ENCODE results near the gene CEP43. TPM values are rescaled to one million over a fixed set of nuclear protein-coding genes. Genes with fewer than 3 reads are reported as not detected.

Gene CEP43
- total and polyA plus RNA-seq, 10 of the 15 experiments (the other 5 are each of a cell fraction or from before 2014, with no cell fraction given) = 7.7 to 49.9 (median 24.6) TPM

- H3K9me3 ChIP-seq (replicated peaks; ENCODE audit: control insufficient read depth, insufficient read depth, low read length) = no peaks in the 10 kb centered on the region
- ATAC-seq (no peak), FAIRE-seq (no peak), DNase-seq (ENCODE audit: low read depth, low spot score) (no peak)
- H3K79me2 ChIP-seq (ENCODE audit: control insufficient read depth, insufficient read depth, low read length) = peaks cover 42% of the 10 kb centered on the region
- TF ChIP-seq NFXL1 (IDR thresholded peaks at IDR 0.05; ENCODE audit: borderline replicate concordance) = no peak
- no peak for TF ChIP-seq YBX1 (IDR thresholded peaks at IDR 0.05)
- peak; percentile 70; the same call in 1 of the 2 replicates for TF ChIP-seq YY1 (IDR thresholded peaks at IDR 0.05; ENCODE audit: low read depth, low read length)
- no peak for TF ChIP-seq EP300 (IDR thresholded peaks at IDR 0.05; ENCODE audit: borderline replicate concordance in 1 of 2, control insufficient read depth in 1 of 2, low read depth in 2 of 2, low read length in 2 of 2)
- TF ChIP-seq E2F4 (IDR thresholded peaks at IDR 0.05; ENCODE audit: low read depth, low read length) = no peak
- peak overlapping the region; percentile 74 for H3K9ac ChIP-seq (ENCODE audit: control insufficient read depth, insufficient read depth, low read length)
- BruUV-seq (replicated peaks) = no TSS peak
- H3K27me3 ChIP-seq (replicated peaks in 1 of 2; ENCODE audit: control insufficient read depth in 2 of 2, insufficient read depth in 2 of 2, low read length in 1 of 2) = no peaks in the 10 kb centered on the region
- in situ Hi-C loops (cut with MboI) = no loop called here
- H3K4me1 ChIP-seq (ENCODE audit: control insufficient read depth, insufficient read depth, low read length) = peaks cover 38% of the 10 kb centered on the region
- H3K4me2 ChIP-seq (ENCODE audit: control insufficient read depth, insufficient read depth) = peak overlapping the region; percentile 79
- H3K27ac ChIP-seq (ENCODE audit: control insufficient read depth, insufficient read depth) = peak overlapping the region; percentile 94
- H4K20me1 ChIP-seq (ENCODE audit: control insufficient read depth, insufficient read depth) = no peaks in the 10 kb centered on the region
- 29% methylated on average over 5 of the region's 5 CpGs for WGBS (ENCODE audit: insufficient coverage, insufficient replicate concordance, low lambda C conversion rate, missing lambda C conversion rate)
- intact Hi-C loops (cut with micrococcal nuclease; ENCODE audit: unreplicated experiment) = loop anchor here (5.0 to 10.0 kb wide), 2 partner anchors 90 to 167 kb away; partner anchors contain the start of gene CCR6
- H3K4me3 ChIP-seq = peak overlapping the region; percentile 71
- POLR2A ChIA-PET = interaction anchor here (0.6 to 1.5 kb wide), 8 partner anchors 30 to 148 kb away, joined by 3 to 8 read pairs (median 4); partner anchors contain the start of gene CEP43
- no peak overlapping the region for H2AFZ ChIP-seq (ENCODE audit: control insufficient read depth, low read depth, low read length)
- RAD21 ChIA-PET (ENCODE audit: unreplicated experiment) = interaction anchor here (0.8 to 4.3 kb wide), 8 partner anchors 8 to 194 kb away, joined by 4 to 37 read pairs (median 11); partner anchors contain the start of gene CCR6
- peaks cover 0 to 3% of the 10 kb centered on the region in 2 experiments; a peak in 2 of 4 replicates for H3K36me3 ChIP-seq (ENCODE audit: control insufficient read depth in 2 of 2, insufficient read depth in 2 of 2, low read length in 1 of 2)
- CTCF ChIA-PET = interaction anchor here (0.7 to 10.8 kb wide), 6 partner anchors 32 to 172 kb away, joined by 3 to 139 read pairs (median 4); partner anchors contain the start of gene CCR6
- SMC1A ChIA-PET (ENCODE audit: uncharacterized antibody, unreplicated experiment) = interaction anchor here (0.8 to 4.1 kb wide), 11 partner anchors 9 to 653 kb away, joined by 3 to 45 read pairs (median 5); partner anchors contain the start of gene CEP43
These were observed 41.5 kb upstream of the CEP43 start for GRCh38 chr6:166957805-166958076.
